ENCODE data around the gene CGNL1.

- TF ChIP-seq CTCF (IDR thresholded peaks at IDR 0.05; ENCODE audit: insufficient read depth, low read length), result no peak
- TF ChIP-seq REST (IDR thresholded peaks at IDR 0.05; ENCODE audit: insufficient replicate concordance, low read depth), result no peak
- TF ChIP-seq POLR2AphosphoS5 (IDR thresholded peaks at IDR 0.05; ENCODE audit: low read depth), result no peak
Observed at GRCh38 chr15:57507111-57507510, 130.8 kb downstream of the CGNL1 start.

All from HL-60 (cell line).